GM12801 (cell line): ENCODE results near the gene MYBPH.

ENCODE experiments used
- CTCF ChIP-seq: IDR thresholded peaks from one replicate; pipeline ENCODE4 v1.5.1; 2011; ENCODE audit warnings: control low read depth; ENCODE audit not compliant: insufficient read length; ENCODE audit errors: extremely low read depth

MYBPH gene

GRCh38 chr1:203137324-203137723, 38.3 kb downstream of the MYBPH start:
- TF ChIP-seq CTCF, result no peak

GRCh38 chr1:203136409-203137042, 39.1 kb downstream of the MYBPH start:
- no peak for TF ChIP-seq CTCF

GRCh38 chr1:203135636-203136305, 39.9 kb downstream of the MYBPH start:
- no peak for TF ChIP-seq CTCF

- TF ChIP-seq CTCF, result no peak
Observed at GRCh38 chr1:203133970-203134725, 41.5 kb downstream of the MYBPH start.

- no peak for TF ChIP-seq CTCF
Observed at GRCh38 chr1:203131548-203132200, 44.0 kb downstream of the MYBPH start.

GRCh38 chr1:203130358-203130985, 45.2 kb downstream of the MYBPH start:
- TF ChIP-seq CTCF, result no peak
